Kidney (tissue), 14 donors: ENCODE data around the gene HCN2. TPM values are rescaled to one million over a fixed set of nuclear protein-coding genes. Genes with fewer than 3 reads are reported as not detected.

Experiments
- DNase-seq, 5 donors: peaks; one replicate each; pipeline ENCODE4 v3.0.0-alpha.2; 2013 to 2020
- FAIRE-seq: peaks from 2 replicates; lab custom pipeline; 2012; peaks lifted over from hg19 to GRCh38; lab: Jason Lieb, UNC
- H3K27ac ChIP-seq, 2 donors: one replicate each; pipeline ENCODE4 v1.7.0; 2013; ENCODE audit warnings: low read depth in 2 of 2, low read length in 2 of 2, inconsistent platforms in 1 of 2
- H3K27me3 ChIP-seq: one replicate; pipeline ENCODE4 v1.7.1; 2013; ENCODE audit warnings: low read length, inconsistent platforms; ENCODE audit not compliant: control insufficient read depth, insufficient read depth
- H3K36me3 ChIP-seq, 3 donors: one replicate each; pipeline versions ENCODE4 v1.7.0 to v1.7.1; 2013; ENCODE audit warnings: low read length in 3 of 3, control low read depth in 1 of 3, inconsistent platforms in 1 of 3; ENCODE audit not compliant: insufficient read depth in 3 of 3, control insufficient read depth in 2 of 3
- H3K4me1 ChIP-seq, 3 donors: one replicate each; pipeline versions ENCODE4 v1.7.0 to v1.7.1; 2013; ENCODE audit warnings: low read length in 3 of 3, inconsistent platforms in 1 of 3, low read depth in 1 of 3; ENCODE audit not compliant: control insufficient read depth in 2 of 3, insufficient read depth in 2 of 3
- H3K4me3 ChIP-seq, 3 donors: one replicate each; pipeline versions ENCODE4 v1.7.0 to v1.8.1; 2013; ENCODE audit warnings: low read length in 3 of 3, control low read depth in 1 of 3, inconsistent platforms in 1 of 3
- H3K9ac ChIP-seq, 3 donors: one replicate each; pipeline versions ENCODE4 v1.7.0 to v1.7.1; 2013; ENCODE audit warnings: low read length in 3 of 3, control low read depth in 1 of 3, inconsistent platforms in 1 of 3
- H3K9me3 ChIP-seq, 3 donors: one replicate each; pipeline versions ENCODE4 v1.7.0 to v1.7.1; 2013; ENCODE audit warnings: low read length in 3 of 3, control low read depth in 1 of 3, inconsistent platforms in 1 of 3; ENCODE audit not compliant: control insufficient read depth in 2 of 3, insufficient read depth in 1 of 3
- intact Hi-C: fragments of 100-400 bp; cut with DNase I; formaldehyde crosslinking; loops from one replicate; pipeline ENCODE4 v1.11.1; 2022
- polyA plus RNA-seq: library from polyadenylated mRNA; stranded (reverse); fragments of 350-450 nt; fragmentation: Illumina TruSeq; extraction: RNeasy Lipid Tissue Mini Kit (QIAGEN cat#74804); gene quantifications from one replicate; pipeline ENCODE4 v1.2.3, GENCODE V29; 2014; ENCODE audit warnings: low read depth, low replicate concordance; ENCODE audit not compliant: insufficient read depth
- total RNA-seq: library from RNA; stranded (reverse); fragmentation: NEBNext Ultra II Directional; extraction: Animal tissue kit (Norgen Biotek cat#: 25700); gene quantifications from one replicate; pipeline ENCODE4 v1.2.1, GENCODE V29; 2021
- TF ChIP-seq, protein P1 (sequence below): IDR thresholded peaks from 3 replicates; pipeline ENCODE4 v1.5.1; 2012; ENCODE audit warnings: mild to moderate bottlenecking, moderate library complexity, borderline replicate concordance; ENCODE audit not compliant: insufficient read depth; ENCODE audit errors: extremely low read depth
- donor health status: control.
- donor health status: control.
- donor health status: control.
- donor health status: control.
- donor health status: control.
- donor health status: DM: yes; HTN: yes; CAD: no.
- donor health status: Normal renal cell carcinoma (clear cell type).

The HCN2 gene
- total and polyA plus RNA-seq, 2 donors from 2014 or later = 0.31 to 1.3 TPM

GRCh38 chr19:593505-593904, 3.8 kb downstream of the HCN2 start:
- H3K27me3 ChIP-seq = no peaks in the 10 kb centered on the region
- intact Hi-C loops = no loop called here

GRCh38 chr19:594265-594870, 4.7 kb downstream of the HCN2 start:
- H3K27ac ChIP-seq = no peak overlapping the region
- TF ChIP-seq, protein P1, sequence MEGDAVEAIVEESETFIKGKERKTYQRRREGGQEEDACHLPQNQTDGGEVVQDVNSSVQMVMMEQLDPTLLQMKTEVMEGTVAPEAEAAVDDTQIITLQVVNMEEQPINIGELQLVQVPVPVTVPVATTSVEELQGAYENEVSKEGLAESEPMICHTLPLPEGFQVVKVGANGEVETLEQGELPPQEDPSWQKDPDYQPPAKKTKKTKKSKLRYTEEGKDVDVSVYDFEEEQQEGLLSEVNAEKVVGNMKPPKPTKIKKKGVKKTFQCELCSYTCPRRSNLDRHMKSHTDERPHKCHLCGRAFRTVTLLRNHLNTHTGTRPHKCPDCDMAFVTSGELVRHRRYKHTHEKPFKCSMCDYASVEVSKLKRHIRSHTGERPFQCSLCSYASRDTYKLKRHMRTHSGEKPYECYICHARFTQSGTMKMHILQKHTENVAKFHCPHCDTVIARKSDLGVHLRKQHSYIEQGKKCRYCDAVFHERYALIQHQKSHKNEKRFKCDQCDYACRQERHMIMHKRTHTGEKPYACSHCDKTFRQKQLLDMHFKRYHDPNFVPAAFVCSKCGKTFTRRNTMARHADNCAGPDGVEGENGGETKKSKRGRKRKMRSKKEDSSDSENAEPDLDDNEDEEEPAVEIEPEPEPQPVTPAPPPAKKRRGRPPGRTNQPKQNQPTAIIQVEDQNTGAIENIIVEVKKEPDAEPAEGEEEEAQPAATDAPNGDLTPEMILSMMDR = no peak
- DNase-seq = no peak
- no peak overlapping the region for H3K4me3 ChIP-seq
- H3K27me3 ChIP-seq = no peaks in the 10 kb centered on the region
- intact Hi-C loops = no loop called here
- H3K4me1 ChIP-seq = no peaks in the 10 kb centered on the region
- H3K9ac ChIP-seq = no peak overlapping the region
- no peak for FAIRE-seq
- H3K9me3 ChIP-seq = no peaks in the 10 kb centered on the region
- H3K36me3 ChIP-seq = no peaks in the 10 kb centered on the region

More at GRCh38 chr19:593505-593904, 3.8 kb downstream of the HCN2 start:
- H3K4me1 ChIP-seq = peaks cover 0 to 2% (median 0%) of the 10 kb centered on the region in 3 donors
- H3K4me3 ChIP-seq = no peak overlapping the region
- DNase-seq (no peak), FAIRE-seq (no peak)
- H3K9ac ChIP-seq = no peak overlapping the region
- TF ChIP-seq, protein P1 = no peak
- H3K36me3 ChIP-seq = no peaks in the 10 kb centered on the region
- no peaks in the 10 kb centered on the region for H3K9me3 ChIP-seq
- H3K27ac ChIP-seq = no peak overlapping the region

GRCh38 chr19:595326-596262, 5.9 kb downstream of the HCN2 start:
- Histone ChIP-seq H3K36me3 (no peaks in the 10 kb centered on the region), H3K9me3 (no peaks in the 10 kb centered on the region), H3K27ac (no peak overlapping the region), H3K27me3 (no peaks in the 10 kb centered on the region), H3K9ac (no peak overlapping the region), H3K4me1 (no peaks in the 10 kb centered on the region), H3K4me3 (no peak overlapping the region)
- FAIRE-seq (no peak), DNase-seq (no peak)
- intact Hi-C loops = no loop called here
- TF ChIP-seq, protein P1 = no peak
